Stimulated activated CD8-positive, alpha-beta memory T cell treated with anti-CD3 and anti-CD28 coated beads, Interleukin-7, amount 100 ng/mL, for 4 hours (primary cell): ENCODE data around the gene SERTAD1.

Source experiments
- DNase-seq, 2 donors: peaks; one replicate each; pipeline ENCODE4 v3.0.0-alpha.2; 2020; ENCODE audit warnings: low read depth in 2 of 2

SERTAD1 gene

DNA sequence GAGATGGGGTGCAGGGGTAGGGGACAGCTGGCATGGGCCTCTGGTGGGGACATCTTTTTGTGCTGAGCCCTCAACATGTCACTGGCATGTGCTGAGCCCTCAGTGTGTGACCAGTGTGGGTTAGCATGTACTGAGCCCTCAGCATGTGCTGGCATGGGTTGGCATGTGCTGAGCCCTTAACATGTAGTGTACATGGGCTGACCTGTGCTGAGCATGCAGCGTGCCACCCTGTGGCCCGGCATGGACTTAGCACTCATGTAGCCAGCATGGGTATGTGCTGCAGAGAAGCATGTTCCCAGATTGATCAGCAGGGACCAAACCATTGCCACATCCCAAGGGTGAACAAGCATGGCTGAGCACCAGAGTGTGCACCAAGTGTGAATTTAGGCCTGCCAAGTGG, 47.3 kb downstream of the SERTAD1 start:
- DNase-seq: no peak

- DNase-seq: no peak
Measured at GRCh38 chr19:40377876-40378385, 47.9 kb downstream of the SERTAD1 start.

- no peak for DNase-seq
Measured at GRCh38 chr19:40376286-40376862, 49.4 kb downstream of the SERTAD1 start.

DNA sequence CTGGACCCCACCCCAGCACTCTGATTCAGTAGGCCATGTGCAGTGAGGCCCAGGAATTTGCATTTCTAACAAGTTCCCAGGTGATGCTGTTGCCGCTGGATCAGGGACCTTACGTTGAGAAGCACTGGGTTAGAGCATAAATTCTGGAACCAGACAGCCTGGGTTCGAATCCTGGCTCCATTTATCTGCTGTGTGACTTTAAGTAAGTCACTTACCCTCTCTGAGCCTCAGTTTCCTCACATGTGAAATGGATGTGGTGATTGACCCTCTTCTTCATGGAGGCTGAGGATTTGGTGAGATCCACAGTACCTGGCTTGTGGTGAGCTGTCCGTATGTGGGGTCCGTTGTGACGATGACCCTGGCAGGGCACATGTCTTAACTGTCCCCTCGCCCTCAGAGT, 51.7 kb downstream of the SERTAD1 start:
- DNase-seq: no peak

- DNase-seq: no peak
Measured at GRCh38 chr19:40371802-40372122, 54.0 kb downstream of the SERTAD1 start.
